HUDEP-2 (cell line): Measurements from ENCODE around the gene HCN4.

ENCODE experiments used
- DNase-seq, 76 experiments: peaks; one replicate each; lab custom pipeline; 2025; ENCODE audit not compliant: unreplicated experiment in 76 of 76; lab: John Stamatoyannopoulos, UW

Gene HCN4

DNA sequence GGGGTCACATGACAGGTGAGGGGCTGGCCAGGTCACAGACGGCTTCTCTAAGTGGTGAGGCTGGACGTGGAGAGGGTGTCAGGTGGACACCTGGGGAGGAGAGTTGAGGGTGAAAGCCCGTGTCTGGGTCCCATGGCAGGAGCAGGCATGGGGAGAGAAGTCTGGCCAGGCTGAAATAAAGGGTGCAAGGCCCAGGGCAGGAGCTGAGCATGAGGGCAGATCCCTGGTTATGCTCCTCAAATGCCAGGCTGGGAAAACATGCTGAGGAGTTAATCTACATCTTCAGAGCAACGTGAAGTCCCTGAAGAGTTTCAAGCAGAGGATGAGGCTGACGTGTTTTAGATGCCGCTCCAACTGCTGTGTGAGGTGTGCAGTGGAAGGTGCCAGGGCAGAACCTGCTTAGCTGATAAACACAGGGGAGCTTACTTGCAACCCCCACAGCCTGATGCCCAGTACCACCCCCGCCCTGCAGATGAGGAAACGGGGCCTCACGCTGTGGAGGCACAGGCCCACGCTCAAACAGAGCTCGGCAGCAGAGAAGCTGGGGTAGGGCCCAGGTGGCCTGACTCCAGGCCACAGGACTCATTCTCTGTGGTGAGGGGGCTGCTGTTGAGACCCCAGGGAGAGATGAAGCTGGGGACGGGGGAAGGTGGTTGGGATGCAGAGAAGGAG lies 40.5 kb downstream of the HCN4 start:
- no peak for DNase-seq

GRCh38 chr15:73326157-73326556 lies 42.6 kb downstream of the HCN4 start:
- no peak for DNase-seq

- no peak for DNase-seq
Measured at GRCh38 chr15:73325191-73325861, 43.4 kb downstream of the HCN4 start.

GRCh38 chr15:73324496-73325170 lies 44.1 kb downstream of the HCN4 start:
- DNase-seq: no peak

DNA sequence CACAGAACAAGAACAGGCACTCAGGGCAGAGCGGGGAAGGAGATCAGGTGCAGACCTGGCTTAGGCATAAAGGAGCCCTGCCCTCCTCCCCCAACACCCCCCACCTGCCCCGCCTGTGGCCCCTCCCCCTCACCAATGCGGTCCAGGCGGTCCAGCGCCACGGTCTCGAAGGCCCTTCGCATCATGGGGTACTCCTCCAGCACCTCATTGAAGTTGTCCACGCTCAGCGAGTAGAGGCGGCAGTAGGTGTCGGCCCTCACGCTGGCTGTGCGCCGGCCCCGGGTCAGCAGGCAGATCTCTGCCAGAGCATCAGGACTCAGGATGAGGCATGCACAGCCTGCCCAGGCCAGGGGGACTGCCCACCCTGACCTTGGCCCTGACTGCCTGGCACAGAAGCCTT lies 44.8 kb downstream of the HCN4 start:
- DNase-seq: no peak

GRCh38 chr15:73323374-73323955 lies 45.3 kb downstream of the HCN4 start:
- no peak for DNase-seq

DNA sequence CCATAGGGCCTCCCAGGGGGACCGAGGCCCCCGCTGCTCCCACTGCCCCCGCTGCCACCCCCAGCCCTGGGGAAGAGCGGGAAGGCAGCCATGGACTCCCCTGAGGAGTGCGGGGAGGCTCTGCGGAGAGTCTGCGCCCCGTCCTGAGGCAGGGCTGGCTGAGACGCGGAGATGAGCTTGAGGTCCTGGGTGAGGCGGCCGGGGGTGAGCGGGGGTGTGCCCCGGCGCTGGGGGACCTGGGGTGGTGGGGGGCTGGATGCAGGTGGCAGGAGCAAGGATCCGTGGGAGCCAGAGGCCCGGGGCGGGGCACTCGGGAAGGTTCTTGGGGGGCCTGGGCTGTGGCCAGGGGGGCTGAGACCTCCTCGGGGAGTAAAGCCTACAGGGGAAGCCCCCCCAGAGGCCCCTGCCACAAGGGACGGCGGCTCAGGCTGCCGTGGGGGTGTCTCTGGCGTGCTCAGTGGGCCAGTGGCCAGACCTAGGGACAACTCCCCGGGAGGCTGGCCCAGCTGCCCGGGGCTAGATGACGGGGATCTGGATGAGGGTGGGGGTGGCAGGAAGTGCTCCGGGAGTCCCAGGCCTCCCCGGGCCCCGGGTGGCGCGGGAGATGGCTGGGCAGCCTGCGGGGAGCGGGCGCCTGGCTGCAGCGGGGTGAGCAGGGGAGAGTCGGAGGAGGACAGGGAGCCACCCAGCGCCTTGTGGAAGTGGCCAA lies 45.9 kb downstream of the HCN4 start:
- no peak for DNase-seq

DNA sequence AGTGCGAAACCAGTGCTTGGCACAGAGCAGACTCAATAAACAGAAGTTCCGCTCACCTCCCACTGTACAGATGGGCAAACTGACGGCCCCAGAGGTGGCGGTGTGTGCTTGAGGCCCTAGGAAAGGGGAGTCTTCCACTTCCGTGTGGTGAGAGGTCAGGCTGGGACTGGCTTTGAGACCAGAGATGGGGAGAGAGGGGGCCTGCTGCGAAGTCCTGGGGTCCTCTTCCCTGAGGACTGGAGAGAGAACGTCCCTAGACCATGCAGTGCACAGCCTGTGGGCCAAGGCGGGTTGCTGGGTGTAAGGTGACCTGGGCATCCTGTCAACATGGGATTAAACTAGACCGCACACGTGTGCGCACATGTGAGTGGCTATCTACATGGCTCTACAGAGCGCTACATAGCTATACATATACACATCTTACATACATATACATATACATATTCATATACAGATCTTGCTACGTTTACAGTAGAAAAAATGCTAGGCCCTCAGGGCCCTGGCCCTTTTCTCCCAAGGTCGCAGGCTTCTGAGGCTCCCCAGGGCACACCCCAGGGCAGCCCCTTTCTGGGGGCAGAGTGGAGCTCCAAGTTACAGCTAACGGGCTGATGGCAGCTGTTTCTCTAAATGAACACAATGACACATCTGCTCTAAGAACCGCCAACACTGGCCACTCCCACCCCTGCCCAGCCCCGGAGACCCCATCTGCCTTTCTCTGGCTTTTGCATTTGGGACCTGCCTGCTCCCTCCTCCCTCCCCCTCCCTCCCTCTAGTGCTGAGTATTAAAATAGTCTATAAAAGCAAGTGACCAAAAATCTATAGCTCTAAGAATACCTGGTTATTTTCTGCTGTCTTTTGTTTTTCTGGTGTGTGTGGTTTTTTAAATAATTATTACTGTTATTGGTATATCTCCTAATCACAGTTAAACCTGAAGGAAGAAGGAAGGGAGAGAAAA lies 47.0 kb downstream of the HCN4 start:
- DNase-seq: no peak

- no peak for DNase-seq
Measured at GRCh38 chr15:73320619-73321180, 48.1 kb downstream of the HCN4 start.

- DNase-seq: no peak
Measured at GRCh38 chr15:73319460-73320245, 49.1 kb downstream of the HCN4 start.

GRCh38 chr15:73318463-73319351 lies 50.1 kb downstream of the HCN4 start:
- DNase-seq: peak in 1 of 76 experiments; percentile 4

- no peak for DNase-seq
Measured at GRCh38 chr15:73317651-73318462, 50.9 kb downstream of the HCN4 start.

DNA sequence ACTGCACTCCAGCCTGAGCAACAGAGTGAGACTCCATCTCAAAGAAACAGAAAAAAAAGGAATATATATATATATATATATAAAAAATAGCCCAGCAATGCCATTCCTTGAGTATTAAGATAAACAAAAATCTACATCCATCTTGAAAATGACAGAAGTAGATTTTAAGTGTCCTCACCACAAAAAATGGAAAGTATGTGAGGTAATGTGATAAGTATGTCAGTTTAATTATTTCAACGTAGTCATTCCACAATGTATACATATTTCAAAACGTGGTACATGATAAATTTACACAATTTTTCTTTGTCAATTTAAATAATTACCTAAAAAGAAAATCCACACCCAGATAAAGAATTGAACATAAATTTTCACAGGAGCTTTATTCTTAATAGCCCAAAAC lies 54.9 kb downstream of the HCN4 start:
- DNase-seq: no peak

- DNase-seq: no peak
Measured at GRCh38 chr15:73308305-73308704, 60.5 kb downstream of the HCN4 start.

DNA sequence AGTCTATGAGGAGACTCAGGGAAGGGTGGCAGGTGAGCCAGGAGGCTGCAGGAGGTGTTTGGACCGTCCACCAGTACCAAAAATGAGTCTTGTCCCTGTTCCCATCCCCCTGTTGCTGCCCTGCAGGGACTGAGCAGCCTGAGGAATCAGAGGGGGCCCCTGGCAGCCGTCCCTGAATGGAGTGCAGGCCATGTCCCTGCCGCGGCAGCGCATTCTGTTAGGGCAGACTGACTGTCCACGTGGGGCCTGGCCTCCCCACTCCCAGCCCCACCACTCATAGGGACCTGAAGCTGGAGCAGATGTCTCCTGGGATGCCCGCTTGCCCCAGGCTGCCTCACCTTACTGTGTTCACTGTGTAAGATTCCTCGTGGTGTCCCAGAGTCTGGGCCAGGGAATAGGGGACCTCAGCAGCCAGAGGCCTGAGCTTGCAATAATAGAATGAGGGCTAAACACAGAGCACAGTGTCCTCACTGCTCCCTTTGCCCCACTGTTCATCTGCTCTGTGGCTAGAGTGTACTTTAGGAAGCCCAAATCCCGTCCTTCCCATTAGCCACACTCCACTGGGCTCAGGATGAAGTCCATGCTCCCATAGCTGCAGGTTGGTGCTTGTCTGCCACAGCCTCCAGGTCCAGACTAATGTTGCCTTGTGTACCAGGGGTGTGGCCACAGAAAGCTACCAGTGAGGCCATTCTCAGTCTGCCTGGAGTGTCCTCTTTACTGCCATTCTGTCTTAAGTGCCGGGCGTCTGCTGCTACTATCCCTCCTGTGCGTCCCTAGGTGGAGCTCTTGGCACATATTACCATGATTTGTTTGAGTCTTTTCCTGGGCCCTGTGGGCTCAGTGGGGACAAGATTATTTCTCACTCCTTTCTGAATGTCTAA lies 63.2 kb downstream of the HCN4 start:
- peak in 46 of 76 experiments; percentile 1 to 58 (median 19) for DNase-seq

GRCh38 chr15:73303636-73304035 lies 65.1 kb downstream of the HCN4 start:
- DNase-seq: no peak
